Daoy (cell line): ENCODE measurements around the gene CASKIN1. TPM values are rescaled to one million over a fixed set of nuclear protein-coding genes. Genes with fewer than 3 reads are reported as not detected.
A peak's percentile ranks its signal among the peaks of the same experiment; 100 is the strongest.

Experiments used
- DNase-seq: peaks from one replicate; pipeline ENCODE4 v3.0.0-alpha.2; 2015; ENCODE audit warnings: low read depth
- total RNA-seq: library from RNA; depleted of rRNA; stranded (reverse); fragments of >200 nt; shearing (Covaris generic); gene quantifications from 2 replicates; pipeline ENCODE4 v1.2.3, GENCODE V29; 2014

The CASKIN1 gene
- total RNA-seq, 1 experiment from 2014 or later = not detected

DNA sequence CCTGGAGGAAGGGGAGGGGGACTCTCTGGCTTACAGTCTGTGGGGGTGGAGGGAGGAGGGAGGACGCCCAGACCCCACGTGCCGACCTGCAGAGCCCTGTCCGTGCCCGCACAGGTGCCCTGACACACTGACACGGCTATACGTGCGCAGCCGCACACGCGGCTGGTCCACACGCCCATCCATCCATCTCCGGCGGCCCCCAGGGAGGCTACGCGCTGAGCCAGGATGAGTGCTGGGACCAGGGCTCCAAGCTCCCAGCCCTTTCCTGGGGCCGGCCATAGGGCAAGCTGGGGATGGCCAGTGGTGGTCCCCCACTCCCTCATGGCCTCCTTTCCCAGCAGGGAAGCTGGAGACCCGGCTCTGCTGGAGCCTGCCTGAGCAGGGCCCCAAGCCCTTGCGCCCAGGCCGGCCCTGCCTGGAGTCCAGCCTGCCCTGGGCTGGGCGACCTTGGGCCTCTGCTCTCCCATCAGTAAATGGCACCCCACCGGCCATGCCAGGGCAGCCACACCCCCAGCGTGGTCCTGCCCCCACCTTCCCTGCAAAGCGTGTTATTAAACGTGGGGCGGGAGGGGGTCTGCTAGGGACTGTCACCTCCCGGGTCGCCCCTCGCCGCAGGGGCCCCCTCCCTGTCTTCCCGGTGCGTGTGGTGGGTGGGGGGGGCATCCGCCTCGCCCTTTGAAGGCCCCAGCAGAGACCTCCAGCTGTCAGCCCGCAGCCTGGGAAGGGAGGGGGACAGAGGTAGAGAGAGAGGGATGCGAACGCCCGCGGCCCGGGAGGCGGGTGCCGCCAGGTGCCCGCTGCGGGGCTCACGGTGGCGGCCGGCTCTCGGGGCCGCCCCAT lies 863 bp downstream of the CASKIN1 start:
- no peak for DNase-seq

DNA sequence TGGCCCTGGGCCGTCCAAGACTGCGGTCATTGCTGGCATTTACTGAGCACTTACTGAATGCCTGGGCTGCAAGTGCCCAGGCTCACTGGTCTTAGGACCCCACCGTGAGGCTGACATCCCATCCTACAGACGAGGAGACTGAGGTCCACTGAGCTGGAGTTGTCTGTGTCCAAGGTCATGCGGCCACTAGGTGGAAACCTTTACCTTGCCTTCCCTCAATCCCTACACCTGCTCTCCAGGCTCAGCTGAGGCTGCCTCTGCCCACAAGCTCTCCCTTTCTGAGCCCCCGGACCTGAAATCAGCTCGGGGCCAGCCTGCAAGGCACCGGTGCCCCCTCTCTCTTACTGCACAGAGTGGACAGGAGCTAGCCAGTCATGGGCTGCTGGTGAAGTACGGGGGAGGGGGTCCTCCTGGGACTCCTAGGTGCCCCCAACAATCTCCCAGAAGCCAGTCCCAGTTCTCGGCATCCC lies 1.5 kb downstream of the CASKIN1 start:
- DNase-seq = peak; percentile 65

DNA sequence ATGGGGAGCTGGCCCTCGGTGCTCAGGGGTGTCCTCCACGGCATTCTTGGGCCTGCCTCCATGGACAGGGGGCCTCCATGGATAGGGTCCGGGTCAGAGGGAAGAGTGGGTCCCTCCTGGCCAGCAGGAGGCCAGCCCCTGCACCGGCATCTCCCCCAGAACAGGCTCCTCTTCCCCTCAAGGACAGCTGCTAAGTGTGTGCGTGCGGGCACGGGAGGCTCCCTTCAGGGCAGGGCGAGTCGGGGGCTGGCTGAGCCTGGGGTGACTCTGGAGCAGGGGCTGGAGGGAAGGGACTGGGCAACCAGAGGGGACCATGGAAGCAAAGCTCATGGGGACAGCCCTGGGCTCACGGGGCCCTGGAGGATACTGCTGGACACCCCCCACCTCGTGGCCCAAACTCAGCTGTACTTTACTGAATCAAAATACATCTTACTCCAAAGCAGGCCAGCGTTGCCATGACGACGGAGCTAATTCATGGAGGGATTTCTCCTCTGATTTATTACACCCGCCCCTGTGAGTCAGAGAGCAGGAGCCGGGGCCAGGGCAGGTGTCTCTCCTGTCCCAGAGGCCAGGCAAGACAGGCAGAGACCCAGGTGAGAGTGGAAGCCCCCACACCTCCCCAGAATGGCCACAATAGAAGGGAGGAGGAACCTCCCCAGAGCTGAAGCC lies 2.1 kb downstream of the CASKIN1 start:
- DNase-seq = peak; percentile 68

DNA sequence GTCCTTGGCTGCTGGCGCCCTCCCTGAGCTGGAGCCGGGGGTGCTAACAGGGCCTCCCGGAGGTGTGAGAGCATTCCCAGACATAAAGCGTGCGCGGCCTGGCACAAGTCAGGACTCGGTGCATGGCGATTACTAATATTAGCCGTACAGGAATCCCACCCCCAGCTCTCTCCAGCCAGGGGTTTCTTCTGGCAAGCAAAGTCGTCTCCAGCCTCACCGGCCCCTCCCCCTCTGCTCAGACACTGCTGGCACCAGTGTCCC lies 5.0 kb downstream of the CASKIN1 start:
- no peak for DNase-seq

DNA sequence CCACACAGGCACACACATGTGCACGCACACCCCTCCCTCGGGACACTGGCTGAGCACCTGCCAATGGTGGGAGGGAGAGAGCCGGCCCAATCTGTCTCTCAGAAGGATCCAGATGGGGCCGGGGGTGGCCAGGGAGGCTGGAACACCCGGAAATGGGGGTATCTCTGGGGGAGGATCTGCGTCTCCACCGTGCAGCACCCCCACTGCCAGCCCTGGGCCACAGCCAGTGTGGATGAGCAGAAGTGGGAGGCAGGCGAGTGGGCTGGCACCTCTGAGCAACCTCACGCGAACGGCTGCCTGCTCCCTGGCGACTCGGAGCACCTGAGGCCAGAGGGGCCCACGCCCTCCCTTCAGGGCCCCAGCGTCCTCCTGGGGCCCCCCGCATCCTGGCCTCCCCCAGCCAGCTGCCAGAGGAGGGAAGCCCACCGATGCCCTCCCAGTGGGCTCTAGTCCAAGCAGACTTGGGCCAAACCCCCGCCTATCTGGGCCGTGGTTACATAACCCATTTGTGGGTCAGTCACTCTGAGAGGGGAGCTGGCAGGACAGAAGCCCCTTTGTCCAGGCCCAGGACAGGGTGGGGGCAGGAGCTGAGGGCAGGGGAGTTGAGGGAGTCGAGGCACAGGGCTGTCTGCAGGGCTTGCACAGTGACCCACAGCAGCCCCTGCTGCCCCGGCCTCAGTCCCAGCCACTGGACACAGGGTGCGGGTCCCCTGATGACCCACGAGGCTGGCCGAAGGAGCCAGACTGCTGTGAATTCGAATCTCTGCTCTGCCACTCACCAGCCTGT lies 5.6 kb downstream of the CASKIN1 start:
- no peak for DNase-seq

DNA sequence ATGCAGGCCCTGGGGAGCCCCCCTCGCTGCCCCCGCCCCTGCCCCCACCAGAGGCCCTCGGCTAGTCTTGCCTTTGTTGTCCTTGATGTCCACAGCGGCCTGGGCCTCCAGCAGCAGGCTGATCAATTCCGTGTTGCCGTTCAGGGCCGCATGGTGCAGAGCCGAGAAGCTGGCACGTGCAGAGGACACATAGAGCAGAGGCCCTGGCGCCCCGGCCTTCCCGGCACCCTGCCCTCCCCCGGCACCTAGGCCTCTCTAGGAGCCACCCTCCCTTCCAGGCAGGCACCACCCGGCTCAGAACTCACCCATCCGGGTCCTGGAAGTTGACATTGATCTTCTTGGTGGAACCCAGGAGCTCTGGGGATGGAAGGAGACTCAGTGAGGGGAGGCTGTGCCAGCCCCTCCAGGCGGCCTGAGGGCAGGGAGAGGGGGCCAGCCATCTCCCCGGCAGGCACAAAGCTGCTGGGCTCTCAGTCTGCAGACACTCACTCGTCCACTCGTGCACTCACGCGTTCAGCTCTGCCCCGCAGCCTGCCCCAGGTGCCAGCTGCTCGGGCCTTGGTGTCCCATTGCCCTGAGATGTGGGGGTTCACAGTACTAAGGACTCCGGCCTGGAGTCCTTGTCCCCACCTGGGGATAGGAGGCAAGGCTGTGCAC lies 6.3 kb downstream of the CASKIN1 start:
- DNase-seq = no peak

DNA sequence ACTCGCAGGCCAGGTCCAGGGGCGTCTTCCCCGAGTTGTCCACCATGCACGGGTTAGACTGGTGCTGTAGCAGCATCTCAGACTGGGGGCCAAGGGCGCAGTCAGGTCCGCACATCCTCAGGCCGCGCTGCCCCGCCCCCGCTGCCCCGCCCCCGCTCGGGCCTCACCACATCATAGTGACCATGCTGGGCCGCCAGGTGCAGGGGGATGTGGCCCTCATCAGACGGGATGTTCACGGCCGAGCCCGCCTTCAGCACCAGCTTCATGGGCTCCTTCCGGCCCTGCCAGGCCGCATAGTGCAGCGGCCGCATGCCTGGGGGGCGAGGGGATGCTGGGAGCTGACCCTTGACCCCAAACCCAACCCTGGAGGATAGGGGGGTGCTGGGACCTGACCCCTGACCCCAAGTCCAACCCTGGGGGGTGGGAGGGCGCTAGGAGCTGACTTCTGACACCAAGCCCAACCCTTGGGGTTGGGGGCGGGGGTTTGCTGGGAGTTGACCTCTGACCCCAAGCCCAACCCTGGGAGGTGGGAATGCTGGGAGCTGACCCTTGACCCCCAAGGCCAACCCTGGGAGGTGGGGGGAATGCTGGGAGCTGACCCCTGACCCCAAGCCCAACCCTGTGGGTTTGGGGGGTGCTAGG lies 7.0 kb downstream of the CASKIN1 start:
- no peak for DNase-seq

DNA sequence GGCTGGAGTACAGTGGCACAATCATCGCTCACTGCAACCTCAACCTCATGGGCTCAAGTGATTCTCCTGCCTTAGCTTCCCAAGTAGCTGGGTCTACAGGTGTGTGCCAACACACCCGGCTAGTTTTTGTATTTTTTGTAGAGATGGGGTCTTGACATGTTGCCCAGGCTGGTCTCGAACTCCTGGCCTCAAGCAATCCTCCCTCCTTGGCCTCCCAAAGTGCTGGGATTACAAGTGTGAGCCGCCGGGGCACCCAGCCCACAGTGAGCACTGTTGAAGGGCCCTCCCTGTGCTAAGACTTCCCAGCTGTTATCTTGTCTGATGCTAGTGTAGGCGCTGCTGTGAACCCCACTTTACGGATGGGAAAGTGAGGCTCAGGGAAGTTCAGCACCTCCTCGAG lies 8.0 kb downstream of the CASKIN1 start:
- DNase-seq = no peak

DNA sequence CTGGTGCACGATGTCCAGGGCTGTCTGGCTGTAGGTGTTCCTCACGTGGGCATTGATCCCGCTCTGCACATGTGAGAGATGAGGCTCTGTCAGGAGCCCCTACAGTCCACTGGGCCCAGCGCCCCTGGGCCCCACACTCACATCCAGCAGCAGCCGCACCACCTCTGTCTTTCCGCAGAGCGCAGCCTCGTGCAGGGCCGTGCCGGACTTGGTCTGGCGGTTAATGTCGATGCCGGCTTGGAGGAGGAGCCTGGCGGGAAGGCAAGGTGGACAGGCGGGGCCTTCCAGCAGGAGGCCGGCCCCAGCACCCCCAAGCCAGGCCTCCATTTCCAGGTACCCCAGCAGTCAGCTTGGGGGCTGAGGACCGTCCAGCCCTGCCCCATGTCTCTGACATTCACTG lies 9.2 kb downstream of the CASKIN1 start:
- no peak for DNase-seq

DNA sequence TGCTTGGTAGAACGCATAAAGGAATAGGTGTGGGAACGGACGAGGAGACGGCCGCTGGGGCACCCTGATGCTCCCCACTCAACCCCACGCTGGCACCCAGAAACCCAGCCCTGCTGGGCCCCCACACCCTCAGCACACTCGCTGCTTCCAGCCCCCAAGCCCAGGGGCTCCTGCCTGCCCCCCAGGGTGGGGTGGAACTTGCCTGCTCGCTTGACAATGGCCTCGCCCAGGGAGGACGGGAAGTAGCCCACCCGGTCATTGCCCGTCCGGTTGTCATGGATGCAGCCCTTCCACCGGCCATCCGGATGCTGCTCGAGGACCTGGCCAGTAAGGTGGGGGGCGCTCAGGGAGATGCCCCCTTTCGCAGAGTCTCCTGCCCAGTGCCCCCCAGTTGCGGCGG lies 9.9 kb downstream of the CASKIN1 start:
- no peak for DNase-seq

DNA sequence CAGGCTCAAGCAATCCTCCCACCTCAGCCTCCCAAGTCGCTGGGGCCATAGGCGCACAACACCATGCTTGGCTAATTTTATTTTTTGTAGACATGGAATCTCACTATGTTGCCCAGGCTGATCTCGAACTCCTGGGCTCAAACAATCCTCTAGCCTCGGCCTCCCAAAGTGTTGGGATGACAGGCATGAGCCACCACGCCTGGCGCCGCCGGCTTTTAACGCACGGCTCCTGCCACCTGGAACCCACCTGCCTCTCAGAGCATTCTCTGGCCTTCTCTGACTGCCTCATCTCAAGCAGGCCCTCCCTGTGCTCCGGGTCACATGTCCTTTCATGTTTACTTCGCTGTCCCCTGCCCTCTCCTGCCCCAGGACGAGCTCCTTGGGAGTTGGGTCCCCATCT lies 10.3 kb downstream of the CASKIN1 start:
- DNase-seq = no peak

DNA sequence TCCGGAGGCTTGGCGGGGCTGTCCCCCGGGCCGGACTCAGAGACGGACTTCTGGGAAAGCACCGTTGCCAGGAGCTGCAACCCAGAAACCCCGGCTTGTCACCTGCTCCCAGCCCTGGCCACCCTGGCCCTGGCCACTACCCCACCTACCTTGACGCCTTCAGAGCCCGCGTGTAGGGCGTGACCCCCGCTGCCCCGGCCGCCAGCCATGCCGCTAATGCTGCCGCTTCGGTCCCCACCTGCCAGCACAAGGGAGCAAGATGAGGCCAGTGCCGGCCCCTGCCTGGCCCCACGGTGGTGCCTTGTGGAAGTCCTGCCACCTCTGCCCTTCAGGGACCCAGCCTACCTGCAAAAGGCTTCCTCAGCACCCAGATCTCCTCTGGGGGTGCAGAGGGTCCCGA lies 11.4 kb downstream of the CASKIN1 start:
- no peak for DNase-seq

DNA sequence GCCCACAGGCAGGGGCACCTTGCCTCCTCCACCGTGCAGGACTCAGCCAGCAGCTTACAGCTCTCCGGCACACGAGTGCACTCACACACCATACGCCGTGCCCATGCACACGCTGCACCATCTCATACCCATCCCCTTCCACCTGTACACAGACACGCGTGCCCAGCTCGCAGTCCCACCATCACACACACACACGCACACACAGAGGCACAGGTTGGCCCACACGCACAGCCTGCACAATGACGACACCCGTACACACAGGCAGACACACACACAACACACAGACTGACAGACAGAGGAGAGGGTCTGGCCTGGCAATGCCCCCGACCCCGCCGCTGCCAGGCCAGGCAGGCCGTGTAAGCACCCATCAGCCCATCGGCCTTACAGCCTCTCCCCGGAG lies 12.1 kb downstream of the CASKIN1 start:
- no peak for DNase-seq

DNA sequence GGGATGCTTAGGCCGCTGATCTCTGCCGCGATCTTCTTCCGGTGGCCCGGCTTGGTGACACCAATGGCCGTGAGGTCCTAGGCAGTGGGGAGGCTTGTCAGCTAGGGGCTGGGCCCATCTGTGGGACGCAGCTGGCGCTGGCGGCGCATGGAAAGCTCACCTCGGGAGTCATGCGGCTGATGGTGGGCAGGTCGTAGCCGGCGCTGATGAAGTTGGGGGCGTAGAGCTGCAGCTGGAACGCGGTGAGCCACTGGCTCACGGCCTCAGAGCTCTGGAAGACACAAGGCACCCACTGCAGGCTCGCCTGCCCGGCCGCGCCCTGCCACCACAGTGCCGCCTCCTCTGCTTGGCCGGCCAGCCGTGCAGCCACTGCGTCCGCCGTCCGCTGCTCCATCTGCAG lies 12.7 kb downstream of the CASKIN1 start:
- no peak for DNase-seq

DNA sequence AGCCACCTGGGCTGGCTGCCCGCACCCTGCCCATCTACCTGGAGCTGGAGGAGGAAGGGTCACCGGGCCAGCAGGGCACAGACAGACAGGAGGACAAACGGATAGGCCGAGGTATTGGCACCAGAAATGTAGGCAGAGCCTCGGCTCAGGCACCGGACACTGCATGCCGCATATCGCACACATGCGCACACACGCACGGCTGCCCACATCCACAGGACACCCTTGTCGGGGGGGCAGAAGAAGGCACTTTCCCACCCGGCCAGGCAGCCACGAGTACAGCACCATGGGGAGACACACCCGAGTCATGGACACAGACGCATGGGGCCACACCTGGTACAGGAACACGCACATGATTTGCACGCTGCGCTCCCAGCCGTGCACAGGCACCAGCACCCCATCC lies 14.5 kb downstream of the CASKIN1 start:
- no peak for DNase-seq

DNA sequence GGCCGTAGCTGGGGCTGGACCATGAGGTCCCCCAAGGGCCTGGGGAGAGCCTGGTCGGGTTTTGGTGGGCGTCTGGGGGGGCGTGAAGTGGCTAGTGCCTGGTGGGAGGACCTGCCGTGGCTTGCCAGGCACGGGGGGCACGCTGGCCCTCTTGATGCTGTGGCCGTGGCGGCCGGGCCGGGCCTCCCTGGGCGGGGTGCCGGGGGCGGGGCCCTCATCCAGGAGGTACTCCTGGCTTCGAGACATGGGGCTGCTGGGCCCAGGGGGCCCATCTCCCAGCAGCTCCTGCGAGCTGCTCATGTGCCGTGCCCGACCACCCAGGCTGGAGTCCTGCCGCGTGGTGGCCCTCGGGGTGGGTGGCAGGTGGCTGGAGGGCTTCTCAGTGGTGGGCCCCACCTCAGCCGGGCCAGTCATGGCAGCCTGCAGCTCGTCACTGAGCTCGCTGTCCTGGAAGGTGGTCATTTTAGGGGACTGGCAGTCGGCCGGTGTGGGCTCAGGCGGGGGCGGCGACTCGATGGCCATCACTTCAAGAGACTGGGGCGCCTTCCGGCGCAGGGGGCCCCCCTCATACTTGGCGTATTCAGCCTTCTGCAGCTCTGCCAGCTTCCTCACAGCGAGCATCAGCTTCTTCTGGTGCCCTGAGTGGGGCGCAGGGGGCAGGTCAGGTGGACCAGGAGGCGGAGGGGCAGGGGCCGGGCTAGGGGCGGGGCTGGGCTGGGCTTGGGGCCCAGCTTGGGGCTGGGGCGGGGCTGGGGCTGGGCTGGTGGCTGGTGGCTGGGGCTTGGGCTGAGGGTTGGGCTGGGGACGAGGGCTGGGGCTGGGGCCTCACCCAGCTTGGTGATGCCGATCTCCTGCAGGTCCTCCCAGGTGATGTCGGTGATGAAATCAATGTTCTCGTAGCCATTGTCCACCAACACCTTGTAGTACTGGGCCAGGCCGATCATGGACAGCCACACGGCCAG lies 15.2 kb downstream of the CASKIN1 start:
- no peak for DNase-seq

DNA sequence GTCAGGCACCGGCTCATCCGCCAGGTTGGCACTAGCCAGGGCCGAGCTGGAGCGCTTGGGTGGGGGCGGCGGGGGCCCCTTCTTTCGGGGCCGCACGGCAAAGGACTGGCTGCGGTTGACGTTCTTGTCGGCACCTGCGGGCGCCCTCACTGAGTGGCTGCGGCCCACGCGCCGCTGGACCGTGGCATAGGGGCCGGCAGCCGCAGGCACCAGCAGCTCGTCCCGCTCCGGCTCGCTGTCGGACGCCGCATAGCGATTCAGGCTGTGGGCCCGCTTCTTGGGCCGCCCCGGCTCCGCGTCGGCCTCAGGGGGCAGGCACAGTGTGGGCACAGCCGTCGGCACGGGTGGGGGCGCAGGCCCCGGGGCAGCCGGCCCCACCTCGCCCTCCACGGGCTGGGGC lies 15.9 kb downstream of the CASKIN1 start:
- DNase-seq = no peak

DNA sequence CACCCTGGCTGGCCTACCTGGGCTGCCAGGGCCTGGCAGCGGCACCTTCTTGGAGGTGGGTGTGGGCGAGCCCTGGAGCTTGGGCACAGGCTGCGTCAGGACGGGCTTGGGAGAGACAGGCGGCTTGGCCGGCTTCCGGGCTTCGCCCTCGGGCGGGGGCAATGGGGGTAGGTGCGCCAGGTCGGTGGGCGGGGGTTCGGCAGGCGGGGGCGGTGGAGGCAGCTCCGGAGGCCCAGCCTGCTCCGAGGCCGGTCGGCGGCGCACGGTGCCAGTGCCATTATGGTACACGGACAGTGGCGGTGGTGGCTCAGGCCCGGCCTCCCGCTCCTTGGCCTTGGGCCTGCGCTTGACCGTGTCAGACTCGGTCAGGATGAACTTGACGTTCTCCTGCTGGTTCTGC lies 16.8 kb downstream of the CASKIN1 start:
- no peak for DNase-seq

DNA sequence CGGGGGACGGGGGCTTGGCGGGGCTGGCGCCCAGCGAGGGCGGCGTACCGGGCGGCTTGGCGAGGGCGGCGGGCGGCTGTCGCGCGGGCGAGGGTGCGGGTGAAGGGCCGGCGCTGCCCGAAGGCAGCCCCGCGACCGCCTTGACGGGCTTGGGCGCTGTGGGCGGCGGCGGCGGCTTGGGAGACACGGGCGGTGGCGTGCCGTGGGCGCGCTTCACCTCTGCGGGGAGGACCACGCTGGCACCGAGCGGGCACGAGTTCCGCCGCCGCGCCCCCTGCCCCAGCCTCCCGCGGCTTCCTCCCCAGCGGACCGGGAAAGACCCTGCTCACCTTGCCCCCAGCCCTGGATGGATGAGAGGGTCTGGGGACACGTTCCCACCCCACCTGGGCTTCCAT lies 17.3 kb downstream of the CASKIN1 start:
- no peak for DNase-seq

DNA sequence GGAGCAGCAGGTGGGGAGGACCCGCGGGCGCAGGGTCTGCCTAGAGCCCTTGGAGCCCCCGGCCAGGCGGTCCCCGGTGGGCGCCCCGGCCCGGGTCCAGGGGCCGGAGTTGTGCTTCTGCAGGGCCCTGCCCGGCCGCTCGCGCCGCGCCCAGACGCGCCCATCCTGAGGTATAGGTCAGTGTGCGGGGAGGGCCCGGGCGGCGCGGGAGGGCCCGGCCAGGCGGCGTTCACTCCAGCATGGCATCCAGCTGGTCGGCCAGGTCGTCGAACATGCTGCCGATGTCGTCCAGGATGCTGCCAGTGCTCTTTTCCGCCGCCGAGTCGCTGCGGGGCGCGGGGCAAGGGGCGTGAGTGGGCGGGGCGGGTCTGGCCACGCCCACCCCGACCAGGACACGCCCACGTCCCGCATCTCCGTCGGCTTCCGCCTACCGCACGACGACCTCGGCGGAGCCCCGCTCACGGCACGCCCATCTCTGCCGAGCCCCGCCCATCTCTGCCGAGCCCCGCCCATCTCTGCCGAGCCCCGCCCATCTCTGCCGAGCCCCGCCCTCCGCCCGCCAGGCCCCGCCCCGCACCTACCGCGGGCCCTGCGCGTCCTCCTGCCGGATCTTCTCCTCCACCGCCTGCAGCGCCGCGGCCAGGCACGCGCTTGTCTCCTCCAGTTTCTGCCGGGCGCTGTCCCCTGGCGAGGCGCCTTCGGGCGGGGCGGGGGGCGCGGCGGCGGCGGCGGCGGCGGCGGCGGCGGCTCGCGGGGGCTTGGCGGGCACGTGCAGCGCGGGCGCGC lies 17.9 kb downstream of the CASKIN1 start:
- DNase-seq = no peak
